IPS-NIHi7 (cell line): ENCODE measurements around the gene PDE4DIP.
"Not testable (repeated sequence)": the region's sequence is repeated elsewhere in the genome, so short reads cannot be mapped to it uniquely, and the experiment has no call there.

ENCODE experiments used
- DNase-seq: peaks from one replicate; pipeline ENCODE4 v3.0.0; 2012; ENCODE audit warnings: mixed read lengths; ENCODE audit errors: extremely low spot score

Gene PDE4DIP

GRCh38 chr1:148975453-148975852 is 131.2 kb downstream of the PDE4DIP start:
- not testable (repeated sequence) for DNase-seq

DNA sequence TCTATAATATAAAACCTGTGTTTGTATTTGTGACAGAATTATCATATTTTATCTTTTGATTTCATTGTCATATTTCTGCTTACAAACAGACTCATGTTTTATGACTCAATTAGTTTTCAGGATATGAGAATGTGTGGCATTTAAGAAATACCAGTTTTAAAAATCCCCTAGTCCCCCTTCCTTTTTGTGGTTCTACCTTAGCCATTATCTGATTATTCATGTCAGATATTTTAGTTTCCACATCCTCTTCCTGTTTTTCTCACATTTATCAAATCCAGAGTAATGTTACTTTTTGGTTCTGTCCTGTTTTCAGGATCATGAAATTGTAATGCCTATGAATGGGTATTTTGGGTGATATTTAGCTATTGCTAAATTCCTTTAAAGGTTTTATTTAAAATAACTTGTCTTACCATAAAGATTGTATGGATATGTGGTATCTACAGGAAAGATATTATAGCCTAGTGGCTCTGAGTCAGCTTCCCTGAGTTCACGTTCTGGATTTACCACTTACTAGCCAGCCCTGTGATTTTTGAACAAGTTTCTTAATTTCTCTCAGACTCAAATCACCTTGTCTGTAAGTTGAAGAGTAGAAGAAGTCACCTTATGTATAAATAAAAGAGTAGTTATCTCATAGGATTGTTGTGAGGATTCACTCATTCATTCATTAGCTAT is 131.8 kb downstream of the PDE4DIP start:
- not testable (repeated sequence) for DNase-seq

GRCh38 chr1:148977785-148978184 is 133.6 kb downstream of the PDE4DIP start:
- not testable (repeated sequence) for DNase-seq

GRCh38 chr1:148989378-148989777 is 145.2 kb downstream of the PDE4DIP start:
- not testable (repeated sequence) for DNase-seq

DNA sequence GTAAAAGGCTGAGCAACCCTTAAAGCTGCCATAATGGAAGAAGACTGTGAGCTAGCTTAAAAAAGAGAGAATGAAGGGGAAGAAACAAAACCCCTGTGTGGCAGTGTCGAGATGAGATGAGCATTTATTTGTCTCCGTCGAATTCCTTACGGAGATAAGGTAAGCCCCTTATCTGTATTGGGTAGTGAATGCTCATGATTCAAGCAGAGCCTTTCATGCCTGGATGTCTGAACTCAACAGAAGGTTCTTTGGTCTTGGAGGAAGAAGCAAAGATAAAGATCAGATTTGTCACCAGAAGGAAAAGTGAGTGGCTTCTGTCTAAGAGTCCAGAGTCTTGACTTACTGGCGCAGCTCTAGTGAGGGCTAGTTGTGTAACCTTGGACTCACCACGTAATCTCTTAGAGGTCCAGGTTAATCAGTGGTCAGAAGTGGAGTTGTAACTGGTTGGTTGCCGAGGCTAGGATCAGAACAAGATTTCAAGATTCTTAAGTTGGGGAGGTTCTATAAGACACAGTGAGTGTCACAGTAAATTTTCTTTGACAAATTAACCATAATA is 146.1 kb downstream of the PDE4DIP start:
- not testable (repeated sequence) for DNase-seq

DNA sequence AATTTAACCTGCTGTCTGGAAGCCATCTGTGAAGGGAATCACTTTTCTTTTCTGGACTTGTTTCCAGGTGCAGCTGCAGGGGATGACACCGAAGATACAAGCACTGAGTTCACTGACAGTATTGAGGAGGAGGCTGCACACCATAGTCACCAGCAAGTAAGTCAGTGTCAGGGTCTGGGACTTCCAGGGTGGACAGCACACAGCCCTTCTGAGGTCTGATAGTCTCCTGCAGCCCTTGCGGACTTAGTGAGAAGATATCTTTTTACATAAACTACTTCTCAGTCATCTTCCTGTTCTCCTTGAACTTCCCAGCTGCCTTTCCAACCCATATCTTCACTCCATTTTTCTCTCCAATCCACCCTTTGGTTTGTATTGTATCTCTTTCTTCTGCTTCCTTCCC is 147.6 kb downstream of the PDE4DIP start:
- DNase-seq: not testable (repeated sequence)

- DNase-seq: not testable (repeated sequence)
Observed at GRCh38 chr1:148992364-148992763, 148.1 kb downstream of the PDE4DIP start.

- not testable (repeated sequence) for DNase-seq
Observed at GRCh38 chr1:148996449-148997224, 152.4 kb downstream of the PDE4DIP start.

GRCh38 chr1:148997405-148997804 is 153.2 kb downstream of the PDE4DIP start:
- DNase-seq: not testable (repeated sequence)

DNA sequence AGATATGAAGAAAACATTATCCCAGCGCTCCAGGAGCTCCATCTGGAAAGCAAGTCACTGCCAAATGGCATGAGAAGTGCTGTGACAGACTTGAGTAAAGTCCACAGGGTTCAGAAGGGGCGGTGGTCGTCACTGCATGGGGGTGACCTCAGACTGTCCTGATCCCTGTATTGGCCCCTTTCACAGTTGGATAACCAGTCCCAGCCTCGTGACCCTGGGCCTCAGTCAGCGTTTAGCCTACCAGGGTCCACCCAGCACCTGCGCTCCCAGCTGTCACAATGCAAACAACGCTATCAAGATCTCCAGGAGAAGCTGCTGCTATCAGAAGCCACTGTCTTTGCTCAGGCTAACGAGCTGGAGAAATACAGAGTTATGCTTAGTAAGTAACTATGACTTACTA is 158.4 kb downstream of the PDE4DIP start:
- DNase-seq: not testable (repeated sequence)

DNA sequence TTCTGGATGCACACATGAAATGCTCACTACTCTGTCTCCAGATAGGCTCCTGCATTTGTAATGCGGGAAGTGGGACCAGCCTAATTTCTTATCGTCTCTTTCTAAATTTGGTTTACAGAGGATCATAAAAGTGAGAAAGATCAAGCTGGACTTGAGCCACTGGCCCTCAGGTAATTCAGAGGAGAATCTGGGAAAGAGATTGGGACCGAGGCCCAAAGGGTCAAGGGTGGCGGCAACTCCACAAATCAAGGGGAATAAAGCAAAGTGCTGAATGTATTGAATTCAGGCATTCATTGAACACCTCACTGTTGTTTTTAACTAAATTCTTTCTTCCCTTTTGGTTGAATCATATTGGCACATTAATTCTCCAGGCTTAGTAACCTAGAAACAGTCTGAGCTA is 164.1 kb downstream of the PDE4DIP start:
- DNase-seq: not testable (repeated sequence)

GRCh38 chr1:149008769-149009168 is 164.5 kb downstream of the PDE4DIP start:
- not testable (repeated sequence) for DNase-seq

DNA sequence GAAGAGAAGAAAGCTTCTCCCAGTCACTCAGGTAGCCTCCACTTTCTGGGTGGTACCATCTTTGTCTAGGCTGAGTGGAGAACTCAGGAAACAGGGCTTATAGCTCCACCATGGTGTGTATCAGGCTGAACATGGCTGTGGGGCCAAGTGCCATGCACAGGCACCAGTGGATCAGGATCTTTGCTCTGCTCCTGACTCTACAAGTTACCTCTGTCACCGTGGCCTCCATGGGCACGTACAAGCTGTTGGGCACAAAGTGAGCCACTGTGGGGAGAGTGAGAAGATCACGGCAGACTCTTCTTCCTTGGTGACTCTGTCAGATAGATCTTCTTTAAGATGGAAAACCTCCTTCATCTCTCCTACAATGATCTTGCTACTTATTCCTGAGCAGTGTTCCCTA is 165.5 kb downstream of the PDE4DIP start:
- DNase-seq: not testable (repeated sequence)

DNA sequence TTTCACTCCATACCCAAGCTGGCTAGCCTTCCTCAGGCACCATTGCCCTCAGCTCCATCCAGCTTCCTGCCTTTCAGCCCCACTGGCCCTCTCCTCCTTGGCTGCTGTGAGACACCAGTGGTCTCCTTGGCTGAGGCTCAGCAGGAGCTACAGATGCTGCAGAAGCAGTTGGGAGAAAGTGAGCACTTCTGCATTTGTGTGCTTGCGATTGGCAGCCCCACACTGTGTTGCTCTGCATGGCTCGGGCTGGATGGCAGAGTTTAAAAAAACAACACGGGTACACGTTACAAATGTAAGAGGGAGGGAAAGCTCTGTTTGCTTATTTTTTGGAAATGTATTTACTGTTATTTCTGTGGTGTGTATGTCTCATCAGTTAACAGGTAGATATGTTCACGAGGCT is 168.4 kb downstream of the PDE4DIP start:
- DNase-seq: not testable (repeated sequence)

DNA sequence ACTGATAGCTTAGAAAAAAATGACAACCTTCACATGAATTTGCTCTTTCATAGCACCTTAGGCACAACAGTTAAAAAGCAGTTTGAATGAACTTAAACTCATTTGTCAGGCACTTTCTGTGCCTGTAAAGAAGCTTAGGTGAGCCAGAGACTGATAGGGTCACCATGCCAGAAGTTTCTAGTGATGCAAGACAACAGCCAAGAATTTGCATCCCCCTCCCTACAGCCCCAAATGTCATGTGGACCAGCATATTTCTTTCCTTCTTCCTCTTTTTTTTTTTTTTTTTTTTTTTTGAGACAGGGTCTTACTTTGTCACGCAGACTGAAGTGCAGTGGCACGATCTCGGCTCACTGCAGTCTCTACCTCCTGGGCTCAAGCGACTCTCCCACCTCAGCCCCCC is 169.3 kb downstream of the PDE4DIP start:
- DNase-seq: not testable (repeated sequence)

DNA sequence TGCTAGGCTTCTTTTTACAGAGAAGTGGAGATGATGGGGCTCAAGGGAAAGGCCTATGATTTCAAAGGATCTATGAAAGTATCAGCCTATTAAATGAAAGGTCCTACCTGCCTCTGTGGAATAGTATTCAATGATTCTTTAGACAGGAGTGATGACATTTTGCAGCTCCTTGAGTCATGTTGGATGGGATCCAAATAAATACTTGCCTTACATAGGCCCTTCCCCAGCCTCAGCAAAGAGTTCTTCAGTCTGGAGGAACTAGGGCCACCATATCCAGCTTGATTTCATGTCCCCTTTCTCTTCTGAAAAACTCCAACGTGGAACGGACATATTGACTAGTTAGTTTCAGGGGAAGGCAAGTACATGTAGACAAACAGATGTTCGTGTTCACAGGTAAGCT is 171.3 kb downstream of the PDE4DIP start:
- not testable (repeated sequence) for DNase-seq

GRCh38 chr1:149016626-149017025 is 172.4 kb downstream of the PDE4DIP start:
- DNase-seq: not testable (repeated sequence)

DNA sequence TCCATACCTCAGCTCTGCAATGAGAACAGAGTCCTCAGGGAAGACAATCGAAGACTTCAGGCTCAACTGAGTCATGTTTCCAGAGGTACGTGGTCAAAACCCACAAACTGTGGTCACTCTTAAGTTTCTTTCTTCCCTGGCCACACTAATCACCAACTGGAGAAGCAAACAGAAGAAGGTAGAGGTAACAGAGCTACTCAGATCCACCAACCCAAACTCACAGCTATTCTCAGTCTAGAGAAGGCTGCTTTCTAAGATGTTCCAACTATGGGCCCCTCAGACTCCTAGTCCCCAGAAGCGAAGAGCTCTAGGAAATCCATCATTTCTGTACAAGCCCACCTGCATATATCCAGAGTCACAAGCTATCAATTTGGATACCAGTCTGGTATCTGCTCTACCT is 174.3 kb downstream of the PDE4DIP start:
- DNase-seq: not testable (repeated sequence)

GRCh38 chr1:149024327-149024726 is 180.1 kb downstream of the PDE4DIP start:
- DNase-seq: not testable (repeated sequence)

DNA sequence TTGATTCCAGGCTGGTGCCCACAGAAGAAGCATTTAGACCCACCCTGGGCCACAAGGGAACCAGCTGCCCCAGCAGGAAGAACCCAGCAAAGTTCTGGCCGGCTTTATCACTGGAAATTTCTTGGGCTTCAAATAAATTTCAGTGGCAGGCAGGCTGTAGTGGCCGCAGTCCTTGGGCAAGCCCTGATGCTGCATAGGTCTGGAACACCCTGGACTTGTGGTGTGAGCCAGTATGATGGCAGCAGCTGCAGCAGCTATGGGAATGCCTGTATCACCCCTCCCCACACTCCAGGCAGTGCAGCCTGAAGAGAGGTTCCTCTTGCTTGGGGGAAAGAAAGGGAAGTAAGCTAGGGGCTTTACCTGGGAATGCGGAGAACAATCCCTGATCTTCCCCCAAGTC is 189.7 kb downstream of the PDE4DIP start:
- DNase-seq: not testable (repeated sequence)

DNA sequence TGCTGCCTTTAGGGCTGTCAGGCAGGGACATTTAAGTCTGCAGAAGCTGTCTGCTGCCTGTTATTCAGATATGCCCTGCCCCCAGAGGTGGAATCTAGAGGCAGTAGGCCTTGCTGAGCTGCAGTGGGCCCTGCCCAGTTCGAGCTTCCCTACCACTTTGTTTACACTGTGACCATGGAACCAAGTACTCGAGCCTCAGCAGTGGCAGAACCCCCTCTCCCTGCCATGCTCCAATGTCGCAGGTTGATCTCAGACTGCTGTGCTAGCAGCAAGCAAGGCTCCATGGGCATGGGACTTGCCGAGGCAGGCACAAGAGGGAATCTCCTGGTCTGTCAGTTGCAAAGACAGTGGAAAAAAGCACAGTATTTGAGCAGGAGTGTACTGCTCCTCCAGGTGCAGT is 198.8 kb downstream of the PDE4DIP start:
- not testable (repeated sequence) for DNase-seq

DNA sequence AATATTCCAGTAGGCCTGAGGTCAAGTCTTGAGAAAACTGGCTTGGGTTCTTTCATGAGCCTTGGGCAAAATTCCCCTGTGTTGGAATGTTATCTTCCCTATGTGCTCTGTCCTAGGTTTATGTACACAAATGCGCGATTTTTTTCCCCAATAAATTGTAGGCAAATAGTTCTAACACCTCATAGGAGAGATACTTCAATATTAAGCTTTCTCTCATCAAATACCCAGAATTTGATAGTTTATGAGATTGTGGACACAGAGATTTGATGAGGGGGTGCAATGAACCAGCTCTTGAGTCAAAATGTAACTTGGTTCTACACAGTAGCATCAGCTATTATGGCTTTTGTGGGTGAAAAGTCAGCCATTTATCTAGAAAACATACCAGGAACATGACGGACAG is 220.4 kb downstream of the PDE4DIP start:
- not testable (repeated sequence) for DNase-seq
